ENCODE data around the gene STON2. TPM values are rescaled to one million over a fixed set of nuclear protein-coding genes. Genes with fewer than 3 reads are reported as not detected.

The STON2 gene
- total and polyA plus RNA-seq, 2 of the 13 experiments (the other 11 are each of a cell fraction or from before 2014, with no cell fraction given), result 2.1 to 11.0 TPM

- no peak for TF ChIP-seq JUNB (CRISPR knock-in tag; IDR thresholded peaks at IDR 0.05; ENCODE audit: borderline replicate concordance)
- TF ChIP-seq TFAP4 (IDR thresholded peaks at IDR 0.05; ENCODE audit: borderline replicate concordance, low read depth), result no peak
- 0 out of 2 replicates have a peak, but pooled peaks have one; percentile 15 for TF ChIP-seq ZNF331 (CRISPR knock-in tag; IDR thresholded peaks at IDR 0.05)
- TF ChIP-seq MAF1 (CRISPR knock-in tag; IDR thresholded peaks at IDR 0.05; ENCODE audit: borderline replicate concordance), result no peak
- no peak for TF ChIP-seq ZEB1 (IDR thresholded peaks at IDR 0.05; ENCODE audit: insufficient replicate concordance, low read depth)
- no peak for TF ChIP-seq CTCF (CRISPR knock-in tag; IDR thresholded peaks at IDR 0.05)
- TF ChIP-seq REPIN1 (CRISPR knock-in tag; IDR thresholded peaks at IDR 0.05; ENCODE audit: borderline replicate concordance, low read depth), result no peak
- TF ChIP-seq SOX13 (IDR thresholded peaks at IDR 0.05), result no peak
- peak in 1 of 2 experiments; percentile 70; a peak in 2 of 4 replicates for TF ChIP-seq SOX13 (CRISPR knock-in tag; conservative IDR thresholded peaks at IDR 0.05 in 1 of 2, IDR thresholded peaks at IDR 0.05 in 1 of 2)
- TF ChIP-seq ZNF605 (CRISPR knock-in tag; IDR thresholded peaks at IDR 0.05), result no peak
- TF ChIP-seq ZNF652 (CRISPR knock-in tag; IDR thresholded peaks at IDR 0.05; ENCODE audit: borderline replicate concordance, low read depth), result no peak
- no peak for TF ChIP-seq ZNF446 (CRISPR knock-in tag; IDR thresholded peaks at IDR 0.05)
- TF ChIP-seq IRX3 (CRISPR knock-in tag; IDR thresholded peaks at IDR 0.05; ENCODE audit: borderline replicate concordance, low read depth), result no peak
- no peak for TF ChIP-seq ZBTB20 (CRISPR knock-in tag; IDR thresholded peaks at IDR 0.05; ENCODE audit: borderline replicate concordance, low read depth)
- no peak for TF ChIP-seq ZNF562 (CRISPR knock-in tag; IDR thresholded peaks at IDR 0.05; ENCODE audit: borderline replicate concordance)
- no peak for TF ChIP-seq KDM2A (CRISPR knock-in tag; IDR thresholded peaks at IDR 0.05; ENCODE audit: borderline replicate concordance, low read depth)
- TF ChIP-seq HNF4G (IDR thresholded peaks at IDR 0.05; ENCODE audit: borderline replicate concordance, low read depth, low read length), result 0 out of 2 replicates have a peak, but pooled peaks have one; percentile 7
- no peak for TF ChIP-seq HNF4G (CRISPR knock-in tag; IDR thresholded peaks at IDR 0.05; ENCODE audit: borderline replicate concordance, low read depth)
- TF ChIP-seq MLXIP (CRISPR knock-in tag; IDR thresholded peaks at IDR 0.05; ENCODE audit: borderline replicate concordance), result no peak
- no peak for TF ChIP-seq IKZF4 (CRISPR knock-in tag; IDR thresholded peaks at IDR 0.05; ENCODE audit: borderline replicate concordance, low read depth, not compliant biosample characterization)
- TF ChIP-seq TBX2 (CRISPR knock-in tag; IDR thresholded peaks at IDR 0.05; ENCODE audit: borderline replicate concordance), result peak; percentile 36; the same call in 1 of the 2 replicates
- no peak for TF ChIP-seq ZUFSP (CRISPR knock-in tag; IDR thresholded peaks at IDR 0.05; ENCODE audit: borderline replicate concordance)
Measured at GRCh38 chr14:81231540-81231939, 168.6 kb downstream of the STON2 start (continued).
